ENCODE results near the gene MATR3.
"Not testable (repeated sequence)": the region's sequence is repeated elsewhere in the genome, so short reads cannot be mapped to it uniquely, and the experiment has no call there.

DNA sequence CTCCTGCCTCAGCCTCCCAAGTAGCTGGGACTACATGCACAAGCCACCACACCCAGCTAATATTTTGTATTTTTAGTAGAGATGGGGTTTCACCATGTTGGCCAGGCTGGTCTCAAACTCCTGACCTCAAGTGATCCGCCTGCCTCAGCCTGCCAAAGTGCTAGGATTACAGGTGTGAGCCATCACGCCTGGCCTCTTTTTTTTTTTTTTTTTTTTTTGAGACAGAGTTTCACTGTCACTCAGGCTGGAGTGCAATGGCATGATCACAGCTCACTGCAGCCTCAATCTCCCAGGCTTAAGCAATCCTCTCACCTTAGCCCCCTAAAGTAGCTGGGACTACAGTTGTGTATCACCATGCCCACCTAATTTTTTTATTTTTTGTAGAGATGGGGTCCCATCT lies 22.8 kb upstream of the MATR3 start:
- TF ChIP-seq, protein P1, sequence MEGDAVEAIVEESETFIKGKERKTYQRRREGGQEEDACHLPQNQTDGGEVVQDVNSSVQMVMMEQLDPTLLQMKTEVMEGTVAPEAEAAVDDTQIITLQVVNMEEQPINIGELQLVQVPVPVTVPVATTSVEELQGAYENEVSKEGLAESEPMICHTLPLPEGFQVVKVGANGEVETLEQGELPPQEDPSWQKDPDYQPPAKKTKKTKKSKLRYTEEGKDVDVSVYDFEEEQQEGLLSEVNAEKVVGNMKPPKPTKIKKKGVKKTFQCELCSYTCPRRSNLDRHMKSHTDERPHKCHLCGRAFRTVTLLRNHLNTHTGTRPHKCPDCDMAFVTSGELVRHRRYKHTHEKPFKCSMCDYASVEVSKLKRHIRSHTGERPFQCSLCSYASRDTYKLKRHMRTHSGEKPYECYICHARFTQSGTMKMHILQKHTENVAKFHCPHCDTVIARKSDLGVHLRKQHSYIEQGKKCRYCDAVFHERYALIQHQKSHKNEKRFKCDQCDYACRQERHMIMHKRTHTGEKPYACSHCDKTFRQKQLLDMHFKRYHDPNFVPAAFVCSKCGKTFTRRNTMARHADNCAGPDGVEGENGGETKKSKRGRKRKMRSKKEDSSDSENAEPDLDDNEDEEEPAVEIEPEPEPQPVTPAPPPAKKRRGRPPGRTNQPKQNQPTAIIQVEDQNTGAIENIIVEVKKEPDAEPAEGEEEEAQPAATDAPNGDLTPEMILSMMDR (IDR thresholded peaks at IDR 0.05; ENCODE audit: low read depth, low read length, poor library complexity, severe bottlenecking), result not testable (repeated sequence)
- not testable (repeated sequence) for TF ChIP-seq EZH2phosphoT487 (IDR thresholded peaks at IDR 0.05; ENCODE audit: borderline replicate concordance, low read length)

Data from DOHH2 (cell line).